GM18858 (cell line): ENCODE data around the gene KIAA1191.

Experiments used
- ATAC-seq: cut with Tn5 transposase; IDR thresholded peaks from one replicate; pipeline ENCODE4 v1.9.1; 2021; ENCODE audit not compliant: unreplicated experiment

The KIAA1191 gene

DNA sequence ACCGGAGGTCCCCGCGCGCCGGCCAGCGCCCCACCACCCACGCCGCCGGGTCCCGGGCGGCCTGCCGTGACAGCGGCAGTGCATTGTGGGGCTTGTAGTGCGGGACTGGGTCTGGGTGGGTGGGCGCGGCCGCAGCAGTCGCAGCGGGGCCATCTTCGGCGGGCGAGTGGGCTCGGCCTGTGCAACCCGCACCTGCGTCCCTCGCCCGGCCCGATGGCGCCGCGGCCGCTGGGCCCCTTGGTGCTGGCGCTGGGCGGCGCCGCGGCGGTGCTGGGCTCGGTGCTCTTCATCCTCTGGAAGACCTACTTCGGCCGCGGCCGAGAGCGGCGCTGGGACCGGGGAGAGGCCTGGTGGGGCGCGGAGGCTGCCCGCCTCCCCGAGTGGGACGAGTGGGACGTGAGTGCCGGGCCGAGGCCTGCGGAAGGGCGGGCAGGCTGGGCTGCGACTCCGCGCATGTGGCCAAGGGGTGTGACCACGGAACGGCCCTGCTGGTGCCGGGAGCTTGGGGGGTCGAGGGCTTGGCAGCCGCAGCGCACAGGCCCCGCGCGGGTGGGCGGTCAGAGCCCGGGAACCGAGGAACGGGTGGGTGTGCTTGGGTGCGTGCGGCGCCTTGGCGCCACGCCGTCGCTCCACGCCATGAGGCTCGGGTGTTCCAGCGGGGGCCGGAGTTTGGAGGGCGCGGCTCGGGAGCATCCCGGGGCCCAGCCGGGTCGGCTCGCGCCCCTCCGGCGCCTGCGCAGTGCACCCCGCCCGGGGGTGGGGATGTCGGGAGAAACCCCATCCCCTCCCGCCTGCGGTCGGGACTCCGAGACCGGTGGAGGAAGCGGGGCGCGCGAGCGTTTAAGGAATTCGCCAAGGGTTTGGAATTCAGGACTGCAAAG, 4.0 kb upstream of the KIAA1191 start, which contains the start of gene ARL10:
Gene ARL10 (plus strand): TSS at position 137 of the 881 bp plus-strand sequence. CDS start 77 bp downstream, at position 214.
- ATAC-seq: no peak

DNA sequence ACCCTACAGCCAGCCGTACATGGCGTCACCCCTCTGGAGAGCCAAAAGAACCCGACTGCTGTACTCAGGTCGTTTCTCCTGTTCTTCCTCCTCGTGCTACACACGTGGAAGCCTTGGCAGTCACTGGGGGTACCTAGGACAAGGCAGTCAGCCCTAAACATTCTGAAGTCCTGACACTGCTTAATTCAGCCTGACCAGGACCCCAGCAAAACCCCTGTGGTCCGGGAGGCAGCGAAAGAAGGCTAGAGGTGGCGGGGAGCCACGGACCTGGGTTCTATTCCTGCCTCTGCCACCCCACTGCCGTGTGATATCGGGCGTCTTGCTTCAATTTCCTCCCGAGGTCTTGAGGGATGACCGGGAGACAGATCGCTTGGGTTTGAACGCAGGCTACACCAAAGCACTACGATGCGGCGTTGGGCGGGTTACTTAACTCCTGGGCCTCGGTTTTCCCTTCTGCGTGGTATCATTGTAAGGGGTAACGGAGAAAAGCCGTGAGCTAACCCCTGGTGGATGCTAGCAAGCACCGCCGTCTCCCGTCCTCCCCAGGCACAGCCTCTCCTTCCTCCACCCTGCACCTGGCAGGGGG, 3.3 kb upstream of the KIAA1191 start:
- no peak for ATAC-seq

GRCh38 chr5:176362233-176362490, 598 bp upstream of the KIAA1191 start:
- ATAC-seq: peak; percentile 4

GRCh38 chr5:176360894-176361436, 599 bp downstream of the KIAA1191 start:
- ATAC-seq: no peak

GRCh38 chr5:176359658-176360057, 1.9 kb downstream of the KIAA1191 start:
- ATAC-seq: no peak

GRCh38 chr5:176356179-176356566, 5.4 kb downstream of the KIAA1191 start:
- no peak for ATAC-seq

DNA sequence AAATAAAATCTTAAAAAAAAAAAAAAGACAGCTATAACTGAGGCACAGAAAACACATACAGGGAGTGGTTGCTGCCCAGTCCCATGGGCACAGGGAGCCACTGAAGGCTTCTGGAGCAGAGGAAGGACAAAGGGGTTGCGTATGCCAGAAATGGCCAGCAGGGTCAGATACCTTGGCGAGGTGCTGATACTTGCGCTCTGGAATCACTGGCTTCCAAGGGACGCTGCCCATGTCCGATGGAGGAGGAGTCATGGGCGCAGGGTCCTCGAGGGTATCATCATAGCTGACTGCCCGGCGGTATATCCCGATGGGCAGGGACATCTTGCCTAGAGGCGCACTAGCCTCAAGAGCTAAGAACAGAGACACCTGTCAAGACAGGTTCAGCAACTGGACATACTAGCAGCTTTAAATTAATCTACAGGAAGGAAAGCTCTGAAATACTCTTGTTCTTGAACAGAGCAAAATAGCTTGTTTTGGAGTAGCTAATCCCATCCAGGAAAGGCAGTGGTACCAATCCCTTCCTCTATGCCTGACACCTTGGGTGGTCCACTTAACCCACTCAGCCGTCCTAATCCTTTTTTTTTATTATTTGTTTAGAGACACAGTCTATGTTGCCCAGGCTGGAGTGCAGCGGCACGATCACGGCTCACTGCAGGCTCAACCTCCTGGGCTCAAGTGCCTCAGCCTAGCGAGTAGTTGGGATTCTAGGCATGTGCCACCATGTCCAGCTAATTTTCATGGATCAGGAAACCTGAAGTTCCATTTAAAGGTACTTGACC, 6.0 kb downstream of the KIAA1191 start:
- ATAC-seq: no peak

DNA sequence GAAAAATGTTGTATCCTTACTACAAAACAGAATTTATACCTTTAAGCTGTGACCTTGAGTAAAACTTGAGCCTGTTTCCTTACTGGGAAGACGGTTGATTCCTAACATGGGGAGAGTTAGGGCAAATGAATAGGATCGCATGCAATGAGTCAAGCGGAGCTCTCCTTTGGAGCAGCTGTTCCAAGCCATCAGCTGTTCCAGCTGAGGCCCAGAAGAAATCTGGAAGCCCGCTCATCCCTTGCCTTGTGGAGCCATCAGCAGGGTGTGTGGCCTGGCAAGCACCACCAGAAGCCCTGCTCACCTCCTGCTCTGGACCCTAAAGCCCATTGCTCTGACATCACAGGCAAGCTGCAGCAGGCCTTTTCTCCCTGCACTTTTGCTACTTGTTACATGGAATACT, 8.0 kb downstream of the KIAA1191 start:
- no peak for ATAC-seq

- ATAC-seq: no peak
Measured at GRCh38 chr5:176352116-176352878, 9.3 kb downstream of the KIAA1191 start.

GRCh38 chr5:176350416-176350815, 11.1 kb downstream of the KIAA1191 start:
- no peak for ATAC-seq

GRCh38 chr5:176342766-176343458, 18.7 kb downstream of the KIAA1191 start:
- ATAC-seq: no peak

GRCh38 chr5:176342158-176342483, 19.4 kb downstream of the KIAA1191 start:
- ATAC-seq: no peak

DNA sequence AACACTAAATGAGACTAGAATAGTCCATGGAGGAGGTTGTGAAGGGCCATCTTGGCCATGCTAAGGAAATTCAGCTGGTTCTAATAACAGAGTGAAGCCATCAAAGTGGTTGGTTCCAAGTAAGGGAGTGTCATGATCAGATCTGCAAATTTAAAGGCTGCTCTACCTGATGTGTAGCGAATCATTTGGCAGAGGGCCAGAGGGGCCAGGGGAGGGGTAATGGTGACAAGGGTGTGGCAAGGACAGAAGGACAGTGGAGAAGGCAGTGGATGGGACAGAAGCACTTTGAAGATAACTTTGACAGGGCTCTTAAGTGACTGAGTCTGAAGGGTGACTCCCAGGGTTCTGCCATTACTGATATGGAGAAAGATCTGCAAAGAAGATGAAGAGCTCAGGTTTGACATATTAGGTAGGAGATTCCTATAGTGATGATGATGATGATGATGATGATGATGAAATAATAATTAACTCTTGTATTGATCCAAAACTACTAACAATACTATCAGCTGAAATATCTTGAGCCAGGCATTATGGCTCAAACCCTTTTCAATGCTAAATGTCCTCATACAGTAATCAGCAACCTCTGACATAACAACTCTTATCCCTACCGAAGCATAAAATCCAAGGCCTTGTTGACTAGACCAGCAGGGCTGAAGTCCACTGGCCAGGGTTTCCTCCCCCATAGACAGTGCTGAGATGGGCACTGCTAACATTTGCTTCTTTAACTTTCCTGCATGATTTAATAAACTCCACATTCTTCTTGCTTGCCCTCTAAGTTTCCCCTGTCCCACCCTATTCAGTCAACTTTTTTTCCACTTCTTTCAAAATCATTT, 20.0 kb downstream of the KIAA1191 start:
- no peak for ATAC-seq

- ATAC-seq: no peak
Measured at GRCh38 chr5:176339304-176339703, 22.3 kb downstream of the KIAA1191 start.

- ATAC-seq: no peak
Measured at GRCh38 chr5:176337913-176338312, 23.7 kb downstream of the KIAA1191 start.

GRCh38 chr5:176334031-176334770, 27.4 kb downstream of the KIAA1191 start:
- ATAC-seq: no peak

GRCh38 chr5:176320577-176320976, 41.0 kb downstream of the KIAA1191 start:
- ATAC-seq: no peak

- ATAC-seq: no peak
Measured at GRCh38 chr5:176319827-176320554, 41.6 kb downstream of the KIAA1191 start.
